SJCRH30 (cell line): ENCODE results near the gene TET3. TPM values are rescaled to one million over a fixed set of nuclear protein-coding genes. Genes with fewer than 3 reads are reported as not detected.

ENCODE experiments used
- DNase-seq, 2 experiments: peaks; one replicate each; pipeline ENCODE4 v3.0.0-alpha.2; 2015 to 2020
- H3K27ac ChIP-seq: fragments of 250-450 bp; sonication (Bioruptor Pico); 2 replicates; pipeline ENCODE4 v1.5.1; 2020; ENCODE audit warnings: mild to moderate bottlenecking, moderate library complexity
- H3K27me3 ChIP-seq: fragments of 250-450 bp; sonication (Bioruptor Pico); 2 replicates; pipeline ENCODE4 v1.5.1; 2020; ENCODE audit warnings: mild to moderate bottlenecking, moderate library complexity
- H3K36me3 ChIP-seq: fragments of 250-450 bp; sonication (Bioruptor Pico); 2 replicates; pipeline ENCODE4 v1.5.1; 2020; ENCODE audit warnings: mild to moderate bottlenecking, moderate library complexity
- H3K4me1 ChIP-seq: fragments of 250-450 bp; sonication (Bioruptor Pico); 2 replicates; pipeline ENCODE4 v1.5.1; 2020; ENCODE audit warnings: mild to moderate bottlenecking, moderate library complexity
- H3K4me3 ChIP-seq: fragments of 250-450 bp; sonication (Bioruptor Pico); 2 replicates; pipeline ENCODE4 v1.5.1; 2020; ENCODE audit warnings: mild to moderate bottlenecking, moderate library complexity
- H3K9me3 ChIP-seq: fragments of 250-450 bp; sonication (Bioruptor Pico); replicated peaks from 2 replicates; pipeline ENCODE4 v1.5.1; 2020; ENCODE audit warnings: mild to moderate bottlenecking, moderate library complexity
- total RNA-seq: library from RNA; depleted of rRNA; stranded (reverse); fragments of >200 nt; shearing (Covaris generic); gene quantifications from 2 replicates; pipeline ENCODE4 v1.2.3, GENCODE V29; 2014

TET3 gene
- total RNA-seq, 1 experiment from 2014 or later = 16.3 TPM

- peaks cover 18% of the 10 kb centered on the region for H3K4me1 ChIP-seq
- no peak overlapping the region for H3K27ac ChIP-seq
- H3K27me3 ChIP-seq = no peaks in the 10 kb centered on the region
- H3K9me3 ChIP-seq = no peaks in the 10 kb centered on the region
- no peak for DNase-seq
- peaks cover 41% of the 10 kb centered on the region for H3K36me3 ChIP-seq
- no peak overlapping the region for H3K4me3 ChIP-seq
Observed at GRCh38 chr2:73987948-73988700, 3.4 kb downstream of the TET3 start.

GRCh38 chr2:73989972-73990371 is 5.3 kb downstream of the TET3 start:
- Histone ChIP-seq H3K9me3 (no peaks in the 10 kb centered on the region), H3K36me3 (peaks cover 42% of the 10 kb centered on the region), H3K27me3 (no peaks in the 10 kb centered on the region), H3K4me1 (peaks cover 18% of the 10 kb centered on the region), H3K4me3 (no peak overlapping the region), H3K27ac (no peak overlapping the region)
- no peak for DNase-seq

- no peaks in the 10 kb centered on the region for H3K9me3 ChIP-seq
- H3K4me1 ChIP-seq = peaks cover 18% of the 10 kb centered on the region
- no peak overlapping the region for H3K4me3 ChIP-seq
- H3K27ac ChIP-seq = no peak overlapping the region
- peaks cover 42% of the 10 kb centered on the region for H3K36me3 ChIP-seq
- no peak for DNase-seq
- H3K27me3 ChIP-seq = no peaks in the 10 kb centered on the region
Observed at GRCh38 chr2:73990531-73990930, 5.8 kb downstream of the TET3 start.

GRCh38 chr2:73992036-73992435 is 7.3 kb downstream of the TET3 start:
- Histone ChIP-seq H3K27ac (no peak overlapping the region), H3K9me3 (no peaks in the 10 kb centered on the region), H3K36me3 (peaks cover 30% of the 10 kb centered on the region), H3K27me3 (no peaks in the 10 kb centered on the region), H3K4me1 (peaks cover 7% of the 10 kb centered on the region; the same call in 1 of the 2 replicates), H3K4me3 (no peak overlapping the region)
- DNase-seq = no peak

- Histone ChIP-seq H3K27ac (no peak overlapping the region), H3K27me3 (no peaks in the 10 kb centered on the region), H3K9me3 (no peaks in the 10 kb centered on the region), H3K4me1 (peaks cover 1% of the 10 kb centered on the region; the same call in 1 of the 2 replicates), H3K4me3 (no peak overlapping the region), H3K36me3 (peaks cover 26% of the 10 kb centered on the region)
- DNase-seq = no peak
Observed at GRCh38 chr2:73993376-73993775, 8.7 kb downstream of the TET3 start.

GRCh38 chr2:73993778-73994177 is 9.1 kb downstream of the TET3 start:
- Histone ChIP-seq H3K9me3 (no peaks in the 10 kb centered on the region), H3K27ac (no peak overlapping the region)
- DNase-seq = no peak

GRCh38 chr2:73994178-73994831 is 9.6 kb downstream of the TET3 start:
- Histone ChIP-seq H3K27me3 (no peaks in the 10 kb centered on the region), H3K4me1 (no peaks in the 10 kb centered on the region), H3K4me3 (no peak overlapping the region), H3K27ac (no peak overlapping the region), H3K9me3 (no peaks in the 10 kb centered on the region), H3K36me3 (peaks cover 22% of the 10 kb centered on the region)
- DNase-seq = no peak

More at GRCh38 chr2:73993778-73994177, 9.1 kb downstream of the TET3 start:
- H3K4me1 ChIP-seq = no peaks in the 10 kb centered on the region
- H3K27me3 ChIP-seq = no peaks in the 10 kb centered on the region
- H3K36me3 ChIP-seq = peaks cover 26% of the 10 kb centered on the region
- H3K4me3 ChIP-seq = no peak overlapping the region

- Histone ChIP-seq H3K4me3 (no peak overlapping the region), H3K27ac (no peak overlapping the region), H3K9me3 (no peaks in the 10 kb centered on the region), H3K27me3 (no peaks in the 10 kb centered on the region), H3K36me3 (peaks cover 7% of the 10 kb centered on the region; the same call in 1 of the 2 replicates), H3K4me1 (no peaks in the 10 kb centered on the region)
- DNase-seq = no peak
Observed at GRCh38 chr2:73995810-73996209, 11.1 kb downstream of the TET3 start.

GRCh38 chr2:73997813-73998212 is 13.1 kb downstream of the TET3 start:
- Histone ChIP-seq H3K27ac (no peak overlapping the region), H3K27me3 (no peaks in the 10 kb centered on the region), H3K4me3 (no peak overlapping the region), H3K36me3 (peaks cover 2% of the 10 kb centered on the region; the same call in 1 of the 2 replicates), H3K4me1 (peaks cover 6% of the 10 kb centered on the region; the same call in 1 of the 2 replicates), H3K9me3 (no peaks in the 10 kb centered on the region)
- DNase-seq = no peak

- H3K4me3 ChIP-seq = no peak overlapping the region
- H3K9me3 ChIP-seq = no peaks in the 10 kb centered on the region
- DNase-seq = no peak
- peaks cover 6% of the 10 kb centered on the region; the same call in 1 of the 2 replicates for H3K4me1 ChIP-seq
- H3K36me3 ChIP-seq = no peaks in the 10 kb centered on the region
- H3K27ac ChIP-seq = no peak overlapping the region
- no peaks in the 10 kb centered on the region for H3K27me3 ChIP-seq
Observed at GRCh38 chr2:73998451-73998850, 13.7 kb downstream of the TET3 start.

- DNase-seq = no peak
- Histone ChIP-seq H3K36me3 (no peaks in the 10 kb centered on the region), H3K27ac (no peak overlapping the region), H3K27me3 (no peaks in the 10 kb centered on the region), H3K9me3 (no peaks in the 10 kb centered on the region), H3K4me3 (no peak overlapping the region), H3K4me1 (peaks cover 10% of the 10 kb centered on the region)
Observed at GRCh38 chr2:73998933-73999332, 14.2 kb downstream of the TET3 start.

- H3K36me3 ChIP-seq = no peaks in the 10 kb centered on the region
- no peaks in the 10 kb centered on the region for H3K9me3 ChIP-seq
- H3K4me1 ChIP-seq = peaks cover 15% of the 10 kb centered on the region
- no peak overlapping the region for H3K4me3 ChIP-seq
- DNase-seq = no peak
- H3K27me3 ChIP-seq = no peaks in the 10 kb centered on the region
- H3K27ac ChIP-seq = no peak overlapping the region
Observed at GRCh38 chr2:73999881-74000597, 15.3 kb downstream of the TET3 start.

- DNase-seq = no peak
- Histone ChIP-seq H3K27ac (no peak overlapping the region), H3K27me3 (no peaks in the 10 kb centered on the region), H3K4me3 (no peak overlapping the region), H3K4me1 (peaks cover 15% of the 10 kb centered on the region), H3K36me3 (0 out of 2 replicates have a peak, but pooled peaks cover 4% of the 10 kb centered on the region), H3K9me3 (no peaks in the 10 kb centered on the region)
Observed at GRCh38 chr2:74000666-74001065, 16.0 kb downstream of the TET3 start.

GRCh38 chr2:74001121-74001520 is 16.4 kb downstream of the TET3 start:
- H3K4me1 ChIP-seq = peaks cover 15% of the 10 kb centered on the region
- DNase-seq = no peak
- no peak overlapping the region for H3K27ac ChIP-seq
- H3K4me3 ChIP-seq = no peak overlapping the region
- no peaks in the 10 kb centered on the region for H3K9me3 ChIP-seq
- 0 out of 2 replicates have a peak, but pooled peaks cover 4% of the 10 kb centered on the region for H3K36me3 ChIP-seq
- no peaks in the 10 kb centered on the region for H3K27me3 ChIP-seq
